ENCODE results near the gene METTL25B. TPM values are rescaled to one million over a fixed set of nuclear protein-coding genes. Genes with fewer than 3 reads are reported as not detected.
"Not testable (repeated sequence)": the region's sequence is repeated elsewhere in the genome, so short reads cannot be mapped to it uniquely, and the experiment has no call there.

Gene METTL25B
- total RNA-seq, 1 donor from 2014 or later: 39.2 TPM

DNA sequence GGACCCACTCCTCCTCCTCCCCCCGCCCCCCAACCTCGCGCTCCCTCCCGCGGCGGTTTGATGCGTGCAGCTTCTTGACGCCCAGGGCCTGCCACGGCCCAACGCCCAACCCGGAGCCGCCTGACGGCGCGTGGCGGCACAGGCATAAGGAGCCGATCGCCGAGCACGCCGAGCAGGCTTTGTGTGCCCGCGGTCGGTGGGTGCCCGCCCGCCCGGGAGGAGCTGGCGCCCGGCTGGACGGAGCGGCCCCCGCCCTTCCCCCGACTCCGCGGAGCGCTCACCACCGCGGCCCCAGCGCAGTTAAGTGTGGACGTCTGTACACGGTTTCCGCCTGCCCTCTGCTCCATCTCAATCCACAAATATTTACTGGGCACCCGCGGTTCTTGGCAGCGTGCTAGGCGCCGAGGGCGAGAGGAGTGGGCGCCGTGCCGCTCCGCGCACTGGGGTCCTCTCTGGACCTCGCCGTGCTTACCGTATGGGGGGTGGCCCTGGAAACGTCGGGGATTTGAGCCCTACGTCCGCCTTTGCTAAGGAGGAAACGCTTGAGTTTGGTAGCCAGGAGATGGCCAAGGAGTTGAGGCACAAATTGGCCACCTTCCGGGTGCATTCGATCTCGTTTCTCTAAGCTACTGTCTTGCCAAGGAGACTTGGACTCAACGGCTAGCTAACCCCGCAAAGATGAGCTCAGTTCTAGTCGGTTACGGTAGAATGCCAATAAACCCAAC, 23.6 kb downstream of the METTL25B start:
- Mint-ChIP-seq H3K4me1 (peaks cover 43% of the 10 kb centered on the region), H3K4me3 (peak overlapping the region; percentile 96), H3K27me3 (ENCODE audit: low read depth) (no peaks in the 10 kb centered on the region), H3K9me3 (no peaks in the 10 kb centered on the region), H3K36me3 (no peaks in the 10 kb centered on the region), H3K27ac (peak overlapping the region; percentile 98)
- DNase-seq (ENCODE audit: low spot score in 2 of 2, unreplicated experiment in 2 of 2): peak; percentile 87 to 89
- TF ChIP-seq, protein P1, sequence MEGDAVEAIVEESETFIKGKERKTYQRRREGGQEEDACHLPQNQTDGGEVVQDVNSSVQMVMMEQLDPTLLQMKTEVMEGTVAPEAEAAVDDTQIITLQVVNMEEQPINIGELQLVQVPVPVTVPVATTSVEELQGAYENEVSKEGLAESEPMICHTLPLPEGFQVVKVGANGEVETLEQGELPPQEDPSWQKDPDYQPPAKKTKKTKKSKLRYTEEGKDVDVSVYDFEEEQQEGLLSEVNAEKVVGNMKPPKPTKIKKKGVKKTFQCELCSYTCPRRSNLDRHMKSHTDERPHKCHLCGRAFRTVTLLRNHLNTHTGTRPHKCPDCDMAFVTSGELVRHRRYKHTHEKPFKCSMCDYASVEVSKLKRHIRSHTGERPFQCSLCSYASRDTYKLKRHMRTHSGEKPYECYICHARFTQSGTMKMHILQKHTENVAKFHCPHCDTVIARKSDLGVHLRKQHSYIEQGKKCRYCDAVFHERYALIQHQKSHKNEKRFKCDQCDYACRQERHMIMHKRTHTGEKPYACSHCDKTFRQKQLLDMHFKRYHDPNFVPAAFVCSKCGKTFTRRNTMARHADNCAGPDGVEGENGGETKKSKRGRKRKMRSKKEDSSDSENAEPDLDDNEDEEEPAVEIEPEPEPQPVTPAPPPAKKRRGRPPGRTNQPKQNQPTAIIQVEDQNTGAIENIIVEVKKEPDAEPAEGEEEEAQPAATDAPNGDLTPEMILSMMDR (IDR thresholded peaks at IDR 0.05; ENCODE audit: unreplicated experiment): no peak

DNA sequence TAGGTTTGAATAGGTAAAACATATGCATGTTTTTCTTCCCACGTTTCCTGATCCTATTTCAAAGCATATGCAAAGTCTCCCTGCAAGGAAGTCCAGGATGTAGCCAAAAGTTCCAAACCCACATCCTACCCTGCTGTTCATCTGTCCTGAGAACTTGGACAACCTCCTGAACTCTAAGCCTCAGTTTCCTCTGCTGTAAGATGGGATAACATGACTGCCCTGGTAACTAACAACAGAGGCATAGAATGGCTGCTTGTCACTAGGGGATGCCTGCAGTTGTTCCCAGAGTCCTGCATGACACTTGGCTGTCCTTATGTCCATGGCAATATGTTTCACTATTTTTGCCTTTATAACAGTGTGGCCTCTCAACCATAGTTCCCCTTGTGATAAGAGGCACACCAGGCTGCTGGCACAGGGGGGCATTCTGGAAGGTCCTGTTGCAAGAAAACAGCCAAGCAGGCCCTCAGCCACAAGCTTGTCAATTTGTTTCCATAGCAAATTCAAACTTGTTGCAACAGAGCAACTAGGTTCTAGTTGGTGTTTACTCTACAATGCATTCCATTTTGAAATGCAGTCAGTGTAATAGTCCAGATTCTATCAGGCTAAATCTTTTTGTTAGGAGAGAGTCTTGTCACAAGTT, 24.7 kb downstream of the METTL25B start:
- H3K36me3 Mint-ChIP-seq: no peaks in the 10 kb centered on the region
- H3K4me3 Mint-ChIP-seq: peak overlapping the region; percentile 96
- TF ChIP-seq, protein P1 (IDR thresholded peaks at IDR 0.05; ENCODE audit: unreplicated experiment): no peak
- H3K27me3 Mint-ChIP-seq (ENCODE audit: low read depth): no peaks in the 10 kb centered on the region
- H3K9me3 Mint-ChIP-seq: no peaks in the 10 kb centered on the region
- no peak for DNase-seq (ENCODE audit: low spot score in 2 of 2, unreplicated experiment in 2 of 2)
- peak overlapping the region; percentile 85 for H3K27ac Mint-ChIP-seq
- H3K4me1 Mint-ChIP-seq: peaks cover 35% of the 10 kb centered on the region

DNA sequence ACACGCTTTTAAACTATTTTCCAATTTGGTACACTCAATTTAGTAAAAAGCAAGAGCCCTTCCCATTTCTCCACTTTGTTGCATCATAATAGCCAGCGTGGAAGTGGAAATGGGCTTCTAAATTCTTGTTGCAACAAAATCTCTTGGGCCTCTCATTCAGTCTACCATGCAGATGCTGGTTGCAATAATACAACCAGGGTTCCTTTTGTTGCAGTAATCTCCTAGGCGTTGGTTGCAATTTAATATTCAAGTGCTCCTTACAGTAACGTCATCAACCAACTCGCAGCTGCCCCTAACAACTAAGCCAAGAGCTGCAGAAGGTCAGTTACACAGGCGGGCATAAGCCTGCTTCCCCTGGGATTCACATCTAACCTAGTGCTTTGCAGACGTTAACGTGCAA, 25.9 kb downstream of the METTL25B start:
- Mint-ChIP-seq H3K36me3 (no peaks in the 10 kb centered on the region), H3K4me3 (no peak overlapping the region), H3K4me1 (peaks cover 22% of the 10 kb centered on the region), H3K9me3 (no peaks in the 10 kb centered on the region), H3K27ac (no peak overlapping the region), H3K27me3 (ENCODE audit: low read depth) (no peaks in the 10 kb centered on the region)
- DNase-seq (ENCODE audit: low spot score in 2 of 2, unreplicated experiment in 2 of 2): no peak
- TF ChIP-seq, protein P1 (IDR thresholded peaks at IDR 0.05; ENCODE audit: unreplicated experiment): no peak

DNA sequence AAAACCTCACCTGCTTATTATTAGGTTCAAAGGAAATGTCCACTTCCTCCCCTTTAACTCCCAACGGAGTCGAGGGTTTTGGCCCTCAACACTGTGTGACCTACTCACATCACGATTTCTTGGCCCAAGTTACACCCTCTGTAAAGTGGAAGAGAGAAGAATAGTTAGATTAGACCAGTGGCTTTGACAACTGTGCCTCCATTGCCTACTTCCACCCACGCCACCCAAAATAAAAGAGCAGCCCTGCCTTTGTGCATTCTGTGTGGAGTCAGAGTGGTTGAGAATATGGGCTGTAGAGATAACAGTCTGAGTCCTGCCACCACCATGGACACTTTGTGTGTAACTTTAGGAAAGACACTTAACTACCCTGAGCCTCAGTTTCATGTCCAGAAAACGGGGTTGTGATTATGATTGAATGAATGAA, 27.3 kb downstream of the METTL25B start:
- no peak for DNase-seq (ENCODE audit: low spot score in 2 of 2, unreplicated experiment in 2 of 2)
- Mint-ChIP-seq H3K9me3 (no peaks in the 10 kb centered on the region), H3K36me3 (no peaks in the 10 kb centered on the region), H3K27ac (peak overlapping the region; percentile 43), H3K4me3 (no peak overlapping the region), H3K4me1 (peaks cover 17% of the 10 kb centered on the region), H3K27me3 (ENCODE audit: low read depth) (no peaks in the 10 kb centered on the region)
- TF ChIP-seq, protein P1 (IDR thresholded peaks at IDR 0.05; ENCODE audit: unreplicated experiment): no peak

DNA sequence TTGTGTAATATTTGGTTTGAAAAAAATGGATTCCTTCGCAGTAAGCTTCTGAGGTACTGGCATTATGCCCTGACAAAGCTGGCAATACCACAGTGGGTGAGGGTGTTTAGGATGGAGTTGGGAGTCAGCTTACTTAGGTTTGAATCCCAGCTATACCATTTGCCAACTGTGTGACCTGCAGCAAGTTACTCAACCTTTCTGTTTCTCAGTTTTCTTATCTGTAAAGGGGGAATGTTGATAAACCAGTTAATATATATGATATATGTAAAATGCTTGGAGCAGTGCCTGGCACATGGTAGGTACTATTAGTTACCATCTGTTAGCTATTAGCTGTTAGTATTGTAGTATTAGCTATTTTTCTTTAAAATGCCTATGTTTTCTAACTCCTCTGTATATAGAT, 28.1 kb downstream of the METTL25B start:
- TF ChIP-seq, protein P1 (IDR thresholded peaks at IDR 0.05; ENCODE audit: unreplicated experiment): no peak
- H3K36me3 Mint-ChIP-seq: no peaks in the 10 kb centered on the region
- DNase-seq (ENCODE audit: low spot score in 2 of 2, unreplicated experiment in 2 of 2): no peak
- H3K4me3 Mint-ChIP-seq: no peak overlapping the region
- H3K4me1 Mint-ChIP-seq: peaks cover 19% of the 10 kb centered on the region
- no peaks in the 10 kb centered on the region for H3K9me3 Mint-ChIP-seq
- H3K27ac Mint-ChIP-seq: no peak overlapping the region
- H3K27me3 Mint-ChIP-seq (ENCODE audit: low read depth): no peaks in the 10 kb centered on the region

DNA sequence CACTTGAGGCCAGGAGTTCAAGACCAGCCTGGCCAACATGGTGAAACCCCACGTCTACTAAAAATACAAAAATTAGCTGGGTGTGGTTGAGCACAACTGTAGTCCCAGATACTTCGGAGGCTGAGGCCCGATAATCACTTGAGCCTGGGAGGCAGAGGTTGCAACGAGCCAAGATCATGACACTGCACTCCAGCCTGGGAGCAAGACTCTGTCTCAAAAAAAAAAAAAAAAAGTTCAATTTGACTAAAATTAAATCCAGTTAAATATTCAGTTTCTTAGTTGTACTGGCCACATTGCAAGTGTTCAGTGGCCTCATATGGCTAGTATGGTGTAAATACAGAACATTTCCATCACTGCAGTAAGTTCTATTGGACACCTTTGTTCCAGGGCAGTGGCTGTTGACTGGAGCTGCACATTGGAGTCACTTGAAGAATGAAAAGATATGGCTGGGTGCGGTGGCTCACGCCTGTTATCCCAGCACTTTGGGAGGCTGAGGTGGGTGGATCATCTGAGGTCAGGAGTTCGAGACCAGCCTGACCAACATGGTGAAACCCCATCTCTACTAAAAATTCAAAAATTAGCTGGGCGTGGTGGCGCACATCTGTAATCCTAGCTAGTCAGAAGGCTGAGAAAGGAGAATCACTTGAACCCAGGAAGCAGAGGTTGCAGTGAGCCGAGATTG, 29.4 kb downstream of the METTL25B start:
- not testable (repeated sequence) for H3K27me3 Mint-ChIP-seq (ENCODE audit: low read depth); H3K4me3 Mint-ChIP-seq

More for the DNA sequence above, 29.4 kb downstream of the METTL25B start:
- DNase-seq (ENCODE audit: low spot score in 2 of 2, unreplicated experiment in 2 of 2); H3K36me3 Mint-ChIP-seq; H3K9me3 Mint-ChIP-seq; H3K27ac Mint-ChIP-seq: not testable (repeated sequence)
- H3K4me1 Mint-ChIP-seq: peaks cover 13% of the 10 kb centered on the region

Measured in mesothelial cell of epicardium (in vitro differentiated cells).